Measurements from ENCODE around the gene IL1R1.
A peak's percentile ranks its signal among the peaks of the same experiment; 100 is the strongest.

GRCh38 chr2:102141011-102141943 lies 1.3 kb upstream of the IL1R1 start:
- TF ChIP-seq, protein P1, sequence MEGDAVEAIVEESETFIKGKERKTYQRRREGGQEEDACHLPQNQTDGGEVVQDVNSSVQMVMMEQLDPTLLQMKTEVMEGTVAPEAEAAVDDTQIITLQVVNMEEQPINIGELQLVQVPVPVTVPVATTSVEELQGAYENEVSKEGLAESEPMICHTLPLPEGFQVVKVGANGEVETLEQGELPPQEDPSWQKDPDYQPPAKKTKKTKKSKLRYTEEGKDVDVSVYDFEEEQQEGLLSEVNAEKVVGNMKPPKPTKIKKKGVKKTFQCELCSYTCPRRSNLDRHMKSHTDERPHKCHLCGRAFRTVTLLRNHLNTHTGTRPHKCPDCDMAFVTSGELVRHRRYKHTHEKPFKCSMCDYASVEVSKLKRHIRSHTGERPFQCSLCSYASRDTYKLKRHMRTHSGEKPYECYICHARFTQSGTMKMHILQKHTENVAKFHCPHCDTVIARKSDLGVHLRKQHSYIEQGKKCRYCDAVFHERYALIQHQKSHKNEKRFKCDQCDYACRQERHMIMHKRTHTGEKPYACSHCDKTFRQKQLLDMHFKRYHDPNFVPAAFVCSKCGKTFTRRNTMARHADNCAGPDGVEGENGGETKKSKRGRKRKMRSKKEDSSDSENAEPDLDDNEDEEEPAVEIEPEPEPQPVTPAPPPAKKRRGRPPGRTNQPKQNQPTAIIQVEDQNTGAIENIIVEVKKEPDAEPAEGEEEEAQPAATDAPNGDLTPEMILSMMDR (IDR thresholded peaks at IDR 0.05), result no peak
- peak in 1 of 2 donors; percentile 19 for TF ChIP-seq POLR2A (IDR thresholded peaks at IDR 0.05)
